Measurements from ENCODE around the gene FGF2. TPM values are rescaled to one million over a fixed set of nuclear protein-coding genes. Genes with fewer than 3 reads are reported as not detected.
"Not testable (repeated sequence)": the region's sequence is repeated elsewhere in the genome, so short reads cannot be mapped to it uniquely, and the experiment has no call there.

Gene FGF2
- total and polyA plus RNA-seq, 9 donors: 6.5 to 11.4 (median 8.5) TPM

- peaks cover 3% of the 10 kb centered on the region for H3K4me1 ChIP-seq (ENCODE audit: control insufficient read depth, insufficient read depth, low read length)
- H3K27me3 ChIP-seq (ENCODE audit: control insufficient read depth, insufficient read depth, low read length): no peaks in the 10 kb centered on the region
- H3K36me3 ChIP-seq (ENCODE audit: control insufficient read depth, insufficient read depth, low read length): peaks cover 6% of the 10 kb centered on the region
- no peak for DNase-seq
- no peaks in the 10 kb centered on the region for H3K9me3 ChIP-seq (replicated peaks; ENCODE audit: control insufficient read depth, low read depth, low read length)
- H3K4me3 ChIP-seq (ENCODE audit: low read length): no peak overlapping the region
- 89% methylated on average over 3 of the region's 5 CpGs for WGBS (ENCODE audit: insufficient coverage)
- H3K27ac ChIP-seq (ENCODE audit: low read length): no peak overlapping the region
Observed at GRCh38 chr4:122917731-122918130, 91.1 kb downstream of the FGF2 start.

- Histone ChIP-seq H3K27me3 (ENCODE audit: control insufficient read depth, insufficient read depth, low read length) (no peaks in the 10 kb centered on the region), H3K4me1 (ENCODE audit: control insufficient read depth, insufficient read depth, low read length) (peaks cover 5% of the 10 kb centered on the region)
- WGBS (ENCODE audit: insufficient coverage): 100% methylated on average over 1 of the region's 5 CpGs
Observed at GRCh38 chr4:122920473-122920872, 93.8 kb downstream of the FGF2 start.

GRCh38 chr4:122921300-122921699 lies 94.7 kb downstream of the FGF2 start:
- Histone ChIP-seq H3K27me3 (ENCODE audit: control insufficient read depth, insufficient read depth, low read length) (no peaks in the 10 kb centered on the region), H3K4me3 (ENCODE audit: low read length) (peak overlapping the region; percentile 60), H3K27ac (ENCODE audit: low read length) (peak overlapping the region; percentile 72), H3K36me3 (ENCODE audit: control insufficient read depth, insufficient read depth, low read length) (peaks cover 2% of the 10 kb centered on the region), H3K9me3 (replicated peaks; ENCODE audit: control insufficient read depth, low read depth, low read length) (no peaks in the 10 kb centered on the region), H3K4me1 (ENCODE audit: control insufficient read depth, insufficient read depth, low read length) (peaks cover 5% of the 10 kb centered on the region)
- DNase-seq: no peak
- 86% methylated on average over 2 of the region's 5 CpGs for WGBS (ENCODE audit: insufficient coverage)

More at GRCh38 chr4:122920473-122920872, 93.8 kb downstream of the FGF2 start:
- Histone ChIP-seq H3K4me3 (ENCODE audit: low read length) (no peak overlapping the region), H3K27ac (ENCODE audit: low read length) (no peak overlapping the region), H3K36me3 (ENCODE audit: control insufficient read depth, insufficient read depth, low read length) (peaks cover 4% of the 10 kb centered on the region), H3K9me3 (replicated peaks; ENCODE audit: control insufficient read depth, low read depth, low read length) (no peaks in the 10 kb centered on the region)
- no peak for DNase-seq

- Histone ChIP-seq H3K27me3 (ENCODE audit: control insufficient read depth, insufficient read depth, low read length) (no peaks in the 10 kb centered on the region), H3K4me3 (ENCODE audit: low read length) (peak within 1 kb of the TSS; percentile 60), H3K36me3 (ENCODE audit: control insufficient read depth, insufficient read depth, low read length) (no peaks in the 10 kb centered on the region), H3K9me3 (replicated peaks; ENCODE audit: control insufficient read depth, low read depth, low read length) (no peaks in the 10 kb centered on the region), H3K27ac (ENCODE audit: low read length) (peak within 1 kb of the TSS; percentile 72), H3K4me1 (ENCODE audit: control insufficient read depth, insufficient read depth, low read length) (peaks cover 5% of the 10 kb centered on the region)
- WGBS (ENCODE audit: insufficient coverage): under 1% methylated on average over 52 of the region's 63 CpGs
- peak; percentile 86 for DNase-seq
Observed at GRCh38 chr4:122921971-122922876, 95.6 kb downstream of the FGF2 start, which contains the start of gene NUDT6. TSS of gene NUDT6 (minus strand) at chr4:122922597. CDS start at chr4:122922572, 25 bp downstream.

GRCh38 chr4:122922877-122923511 lies 96.4 kb downstream of the FGF2 start:
- peak; percentile 96 for DNase-seq
- WGBS (ENCODE audit: insufficient coverage): under 1% methylated on average over 29 of the region's 34 CpGs
- peaks cover 5% of the 10 kb centered on the region for H3K4me1 ChIP-seq (ENCODE audit: control insufficient read depth, insufficient read depth, low read length)
- no peaks in the 10 kb centered on the region for H3K36me3 ChIP-seq (ENCODE audit: control insufficient read depth, insufficient read depth, low read length)
- H3K9me3 ChIP-seq (replicated peaks; ENCODE audit: control insufficient read depth, low read depth, low read length): no peaks in the 10 kb centered on the region
- peak overlapping the region; percentile 72 for H3K27ac ChIP-seq (ENCODE audit: low read length)
- H3K27me3 ChIP-seq (ENCODE audit: control insufficient read depth, insufficient read depth, low read length): no peaks in the 10 kb centered on the region
- H3K4me3 ChIP-seq (ENCODE audit: low read length): peak overlapping the region; percentile 60

GRCh38 chr4:122928930-122929329 lies 102.3 kb downstream of the FGF2 start:
- Histone ChIP-seq H3K9me3 (replicated peaks; ENCODE audit: control insufficient read depth, low read depth, low read length) (no peaks in the 10 kb centered on the region), H3K27me3 (ENCODE audit: control insufficient read depth, insufficient read depth, low read length) (no peaks in the 10 kb centered on the region)
- WGBS (ENCODE audit: insufficient coverage): 100% methylated on average over 1 of the region's 1 CpG

GRCh38 chr4:122930862-122931261 lies 104.2 kb downstream of the FGF2 start:
- no peak overlapping the region for H3K4me3 ChIP-seq (ENCODE audit: low read length)
- no peaks in the 10 kb centered on the region for H3K4me1 ChIP-seq (ENCODE audit: control insufficient read depth, insufficient read depth, low read length)
- H3K9me3 ChIP-seq (replicated peaks; ENCODE audit: control insufficient read depth, low read depth, low read length): no peaks in the 10 kb centered on the region
- H3K27me3 ChIP-seq (ENCODE audit: control insufficient read depth, insufficient read depth, low read length): no peaks in the 10 kb centered on the region
- no peak overlapping the region for H3K27ac ChIP-seq (ENCODE audit: low read length)
- peaks cover 22% of the 10 kb centered on the region for H3K36me3 ChIP-seq (ENCODE audit: control insufficient read depth, insufficient read depth, low read length)
- DNase-seq: peak; percentile 27

More at GRCh38 chr4:122928930-122929329, 102.3 kb downstream of the FGF2 start:
- H3K4me1 ChIP-seq (ENCODE audit: control insufficient read depth, insufficient read depth, low read length): peaks cover 2% of the 10 kb centered on the region
- no peak for DNase-seq
- H3K27ac ChIP-seq (ENCODE audit: low read length): no peak overlapping the region
- H3K4me3 ChIP-seq (ENCODE audit: low read length): no peak overlapping the region
- peaks cover 10% of the 10 kb centered on the region for H3K36me3 ChIP-seq (ENCODE audit: control insufficient read depth, insufficient read depth, low read length)

- Histone ChIP-seq H3K27ac (ENCODE audit: low read length) (no peak overlapping the region), H3K4me3 (ENCODE audit: low read length) (no peak overlapping the region), H3K4me1 (ENCODE audit: control insufficient read depth, insufficient read depth, low read length) (no peaks in the 10 kb centered on the region), H3K9me3 (replicated peaks; ENCODE audit: control insufficient read depth, low read depth, low read length) (no peaks in the 10 kb centered on the region), H3K36me3 (ENCODE audit: control insufficient read depth, insufficient read depth, low read length) (peaks cover 25% of the 10 kb centered on the region), H3K27me3 (ENCODE audit: control insufficient read depth, insufficient read depth, low read length) (no peaks in the 10 kb centered on the region)
- no peak for DNase-seq
Observed at GRCh38 chr4:122932763-122933162, 106.1 kb downstream of the FGF2 start.

GRCh38 chr4:122945136-122945535 lies 118.5 kb downstream of the FGF2 start:
- not testable (repeated sequence) for H3K27me3 ChIP-seq (ENCODE audit: control insufficient read depth, insufficient read depth, low read length); H3K4me3 ChIP-seq (ENCODE audit: low read length); H3K4me1 ChIP-seq (ENCODE audit: control insufficient read depth, insufficient read depth, low read length); DNase-seq; H3K9me3 ChIP-seq (replicated peaks; ENCODE audit: control insufficient read depth, low read depth, low read length); H3K27ac ChIP-seq (ENCODE audit: low read length)
- 100% methylated on average over 3 of the region's 17 CpGs for WGBS (ENCODE audit: insufficient coverage)
- peaks cover 25% of the 10 kb centered on the region for H3K36me3 ChIP-seq (ENCODE audit: control insufficient read depth, insufficient read depth, low read length)

- Histone ChIP-seq H3K27ac (ENCODE audit: low read length) (no peak overlapping the region), H3K4me1 (ENCODE audit: control insufficient read depth, insufficient read depth, low read length) (no peaks in the 10 kb centered on the region), H3K4me3 (ENCODE audit: low read length) (no peak overlapping the region), H3K36me3 (ENCODE audit: control insufficient read depth, insufficient read depth, low read length) (peaks cover 33% of the 10 kb centered on the region), H3K9me3 (replicated peaks; ENCODE audit: control insufficient read depth, low read depth, low read length) (no peaks in the 10 kb centered on the region), H3K27me3 (ENCODE audit: control insufficient read depth, insufficient read depth, low read length) (no peaks in the 10 kb centered on the region)
- WGBS (ENCODE audit: insufficient coverage): no CpG with 5 or more reads among the region's 1 CpG
- DNase-seq: no peak
Observed at GRCh38 chr4:122946142-122946541, 119.5 kb downstream of the FGF2 start.
